Measurements from ENCODE around the gene SCGB1C1. TPM values are rescaled to one million over a fixed set of nuclear protein-coding genes. Genes with fewer than 3 reads are reported as not detected.
A peak's percentile ranks its signal among the peaks of the same experiment; 100 is the strongest.

SCGB1C1 gene
- total and polyA plus RNA-seq, 2 of the 8 experiments (the other 6 are each of a cell fraction or from before 2014, with no cell fraction given): not detected

DNA sequence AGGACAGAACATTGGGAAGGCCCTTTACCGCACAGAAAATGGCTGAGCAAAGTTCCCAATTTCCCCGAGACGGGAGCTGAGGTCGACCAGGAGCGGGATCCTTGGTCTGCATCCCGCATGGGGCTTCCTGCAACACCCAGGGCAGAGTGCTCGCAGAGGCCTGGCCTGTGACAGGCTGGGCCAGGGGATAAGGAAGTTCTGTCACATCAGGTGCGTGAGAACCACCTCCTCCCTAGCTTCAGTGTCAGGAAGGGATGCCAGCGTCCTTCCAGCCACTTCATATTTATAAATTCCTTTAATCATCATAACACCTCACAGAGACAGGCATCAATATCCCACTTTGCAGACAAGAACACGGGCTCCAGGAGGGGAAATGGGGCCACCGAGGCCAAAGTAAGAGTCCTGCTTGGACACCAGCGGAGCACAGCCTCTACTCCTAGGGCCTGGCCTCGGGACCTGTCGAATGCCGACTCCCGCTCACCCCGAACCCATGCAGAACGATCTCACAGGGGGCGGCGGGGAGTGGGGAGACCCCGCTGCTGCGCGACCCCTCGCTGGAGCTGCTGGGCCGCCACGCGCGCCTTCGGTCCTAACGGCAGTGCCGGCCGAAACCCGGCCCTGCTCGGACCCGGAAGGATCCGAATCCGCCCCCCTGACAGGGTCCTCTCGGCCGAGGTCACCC is 13.8 kb downstream of the SCGB1C1 start:
- H2BK15ac ChIP-seq (ENCODE audit: low read length): no peak overlapping the region
- H3K18ac ChIP-seq (ENCODE audit: extremely low read depth, low read length): peak overlapping the region; percentile 32
- no peak overlapping the region for H4K91ac ChIP-seq (replicated peaks; ENCODE audit: insufficient read length, low read length)
- H3K27ac ChIP-seq (ENCODE audit: low read depth, low read length): peak overlapping the region; percentile 42; the same call in 1 of the 2 replicates
- no peaks in the 10 kb centered on the region for H3K27me3 ChIP-seq (replicated peaks in 1 of 4; ENCODE audit: control insufficient read depth in 3 of 4, extremely low read depth in 1 of 4, insufficient read depth in 3 of 4, low read length in 3 of 4)
- peak overlapping the region; percentile 75; the same call in 1 of the 2 replicates for H2BK5ac ChIP-seq (ENCODE audit: low read depth, low read length)
- 29% methylated on average over 19 of the region's 39 CpGs; no CpG with 5 or more reads in 1 of the 2 experiments for WGBS, 2 experiments (ENCODE audit: extremely low coverage in 1 of 2, insufficient coverage in 1 of 2, insufficient read length in 1 of 2, insufficient replicate concordance in 2 of 2, low coverage in 1 of 2, low lambda C conversion rate in 2 of 2, missing lambda C conversion rate in 1 of 2)
- peak overlapping the region; percentile 26 to 90 (median 68) for H3K9ac ChIP-seq (replicated peaks in 1 of 4; ENCODE audit: extremely low read depth in 1 of 4, low read depth in 3 of 4, low read length in 3 of 4)
- H3K79me2 ChIP-seq (ENCODE audit: control insufficient read depth in 1 of 2, insufficient read depth in 2 of 2, low read length in 2 of 2): peaks cover 0 to 31% of the 10 kb centered on the region in 2 experiments; a peak in 3 of 4 replicates
- peaks cover 22% of the 10 kb centered on the region for H3K23me2 ChIP-seq (ENCODE audit: low read depth, low read length)
- peak in 1 of 2 experiments; percentile 50 for DNase-seq (ENCODE audit: low read depth in 1 of 2, low spot score in 2 of 2)
- H3K4me3 ChIP-seq (ENCODE audit: extremely low read depth in 1 of 4, insufficient read depth in 2 of 4, low read depth in 3 of 4, low read length in 4 of 4): peak overlapping the region; percentile 85 to 89 (median 87)
- peaks cover 15 to 31% (median 22%) of the 10 kb centered on the region in 4 experiments; a peak in 7 of 8 replicates for H3K36me3 ChIP-seq (ENCODE audit: control insufficient read depth in 2 of 4, insufficient read depth in 4 of 4, low read length in 3 of 4)
- peak overlapping the region; percentile 90 to 97 for H3K4me2 ChIP-seq (ENCODE audit: insufficient read depth in 1 of 2, low read depth in 2 of 2, low read length in 2 of 2)
- POLR2A ChIA-PET (ENCODE audit: partially characterized antibody): interaction anchor here (0.6 to 2.0 kb wide), 17 partner anchors 9 to 338 kb away, joined by 3 to 11 read pairs (median 3); partner anchors contain the start of genes PSMD13 and SIRT3
- FAIRE-seq: no peak
- no peak overlapping the region for H4K5ac ChIP-seq (ENCODE audit: insufficient read length, low read depth, low read length)
- H2AFZ ChIP-seq (ENCODE audit: low read length): no peak overlapping the region
- no peak overlapping the region for H2BK12ac ChIP-seq (ENCODE audit: low read depth, low read length)
- no peak overlapping the region for H2BK120ac ChIP-seq (replicated peaks; ENCODE audit: low read depth, low read length)
- TF ChIP-seq SIN3A (conservative IDR thresholded peaks at IDR 0.05 in 1 of 2, IDR thresholded peaks at IDR 0.05 in 1 of 2; ENCODE audit: low read depth in 1 of 2, low read length in 2 of 2): 0 out of 4 replicates have a peak, but pooled peaks of 1 of the 2 experiments have one; percentile 27
- TF ChIP-seq SUZ12 (IDR thresholded peaks at IDR 0.05; ENCODE audit: low read length): no peak
- peaks cover 0 to 34% of the 10 kb centered on the region in 2 experiments for H4K20me1 ChIP-seq (replicated peaks in 1 of 2; ENCODE audit: control insufficient read depth in 1 of 2, insufficient read depth in 2 of 2, low read length in 2 of 2)
- H2BK20ac ChIP-seq (ENCODE audit: low read length): no peak overlapping the region
- peaks cover 0 to 23% (median 9%) of the 10 kb centered on the region in 4 experiments; a peak in 5 of 7 replicates for H3K4me1 ChIP-seq (replicated peaks in 1 of 4; ENCODE audit: control insufficient read depth in 3 of 4, insufficient read depth in 4 of 4, low read length in 3 of 4)
- H3K9me3 ChIP-seq (ENCODE audit: insufficient read depth in 2 of 2, low read depth in 1 of 2, low read length in 1 of 2): no peaks in the 10 kb centered on the region
- H3K79me1 ChIP-seq (ENCODE audit: low read depth, low read length): peaks cover 11% of the 10 kb centered on the region
- H3K23ac ChIP-seq (ENCODE audit: insufficient read length): no peak overlapping the region
- H4K8ac ChIP-seq (ENCODE audit: extremely low read depth, insufficient read depth, low read length): peak overlapping the region; percentile 73; the same call in 1 of the 2 replicates
- peak overlapping the region; percentile 9; the same call in 1 of the 2 replicates for H2AK5ac ChIP-seq (ENCODE audit: low read depth, low read length)
- CTCF ChIA-PET (ENCODE audit: partially characterized antibody): interaction anchor here (0.9 to 1.4 kb wide), 7 partner anchors 9 to 190 kb away, joined by 3 to 6 read pairs (median 3); no protein-coding TSS in a partner anchor
- H3K4ac ChIP-seq (replicated peaks; ENCODE audit: insufficient read length, low read depth, low read length): no peak overlapping the region
- peak overlapping the region; percentile 78 for H3K56ac ChIP-seq (replicated peaks; ENCODE audit: insufficient read length, low read depth, low read length)
- no peak overlapping the region for H3K14ac ChIP-seq (ENCODE audit: insufficient read length)

Data from H1 (cell line).